Brain pericyte (primary cell): ENCODE measurements around the gene TRNT1.

Source experiments
- DNase-seq: peaks from one replicate; pipeline ENCODE4 v3.0.0-alpha.2; 2012; ENCODE audit warnings: low read depth, low spot score

Gene TRNT1

GRCh38 chr3:3110749-3111361 is 15.9 kb upstream of the TRNT1 start:
- no peak for DNase-seq

GRCh38 chr3:3113042-3113709 is 13.6 kb upstream of the TRNT1 start:
- no peak for DNase-seq

- DNase-seq = no peak
Observed at GRCh38 chr3:3117651-3118050, 9.1 kb upstream of the TRNT1 start.

DNA sequence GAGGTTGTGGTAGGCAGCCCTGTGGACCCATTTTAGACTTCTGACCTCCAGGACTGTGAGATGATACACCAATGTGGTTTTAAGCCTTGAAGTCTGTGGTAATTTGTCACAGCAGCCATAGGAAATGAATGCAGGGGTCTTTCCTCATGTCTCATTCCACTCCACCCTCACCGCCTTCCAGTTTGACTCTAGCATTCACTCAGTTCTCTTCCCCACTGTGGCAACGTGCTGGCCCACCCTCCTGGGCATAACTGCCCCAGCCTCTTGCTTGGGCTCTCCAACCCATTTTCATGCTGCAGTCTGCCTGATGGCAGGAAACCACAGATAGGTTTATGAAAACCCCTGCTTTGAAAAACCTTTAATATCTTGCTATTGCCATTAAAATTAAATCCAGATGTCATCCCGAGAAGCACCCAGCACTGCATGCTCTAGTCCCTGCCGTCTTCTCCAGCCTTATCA is 7.3 kb upstream of the TRNT1 start:
- no peak for DNase-seq

GRCh38 chr3:3125977-3126376 is 763 bp upstream of the TRNT1 start:
- DNase-seq = no peak

DNA sequence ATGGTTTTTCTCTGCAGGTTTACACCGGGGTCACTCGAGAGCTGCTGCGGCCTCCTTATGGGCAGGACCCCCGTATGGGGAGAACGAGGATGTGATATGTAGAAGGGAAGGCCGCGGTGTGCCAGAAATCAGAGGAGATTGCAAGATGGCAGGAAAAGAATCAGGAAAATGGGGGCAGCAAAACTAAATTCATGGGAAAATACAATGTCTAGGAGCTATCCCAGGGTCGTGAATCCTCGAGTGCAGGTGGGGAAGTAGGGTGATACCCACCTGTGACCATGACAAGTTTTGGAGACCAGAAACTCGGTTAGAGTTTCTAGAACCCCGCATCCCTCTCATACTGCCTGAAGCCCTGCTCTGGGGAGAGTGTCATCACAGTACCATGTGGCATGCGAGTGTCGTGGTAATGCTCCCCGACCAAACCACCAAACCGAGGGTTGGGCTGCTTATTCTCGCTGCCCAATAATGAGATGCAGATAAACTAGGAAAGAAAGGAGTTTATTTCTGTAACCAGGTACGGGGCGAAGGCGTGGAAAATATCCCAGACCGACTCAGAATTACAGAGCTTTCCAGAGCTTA is 781 bp downstream of the TRNT1 start:
- peak; percentile 7 for DNase-seq

- DNase-seq = no peak
Observed at GRCh38 chr3:3129579-3129978, 2.8 kb downstream of the TRNT1 start.

- DNase-seq = no peak
Observed at GRCh38 chr3:3133500-3133899, 6.8 kb downstream of the TRNT1 start.

GRCh38 chr3:3134750-3135448 is 8.2 kb downstream of the TRNT1 start:
- DNase-seq = no peak

- DNase-seq = no peak
Observed at GRCh38 chr3:3137526-3137925, 10.8 kb downstream of the TRNT1 start.

- DNase-seq = no peak
Observed at GRCh38 chr3:3141939-3142338, 15.2 kb downstream of the TRNT1 start.

DNA sequence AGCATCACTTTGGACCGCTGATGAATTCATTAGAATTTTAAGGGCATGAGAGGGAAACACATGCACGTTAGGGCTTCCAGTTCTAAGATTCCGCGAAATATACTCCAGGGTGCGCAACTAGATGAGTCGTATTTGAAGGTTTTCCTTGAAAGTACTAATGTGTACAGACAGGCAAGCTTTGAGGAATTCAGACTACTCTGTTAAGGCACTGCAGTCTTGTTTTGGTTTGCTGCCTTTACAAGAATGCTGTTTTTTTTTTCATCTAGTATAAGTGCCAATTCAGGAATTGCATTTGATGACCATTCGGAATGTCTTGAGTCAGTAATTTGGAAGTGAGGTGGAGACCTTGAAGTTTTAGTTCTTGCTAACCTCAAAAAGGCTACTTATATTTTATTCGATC is 19.1 kb downstream of the TRNT1 start:
- DNase-seq = no peak

GRCh38 chr3:3149560-3149959 is 22.8 kb downstream of the TRNT1 start:
- DNase-seq = no peak

- DNase-seq = no peak
Observed at GRCh38 chr3:3151513-3151912, 24.8 kb downstream of the TRNT1 start.

GRCh38 chr3:3154879-3155610 is 28.3 kb downstream of the TRNT1 start:
- no peak for DNase-seq

DNA sequence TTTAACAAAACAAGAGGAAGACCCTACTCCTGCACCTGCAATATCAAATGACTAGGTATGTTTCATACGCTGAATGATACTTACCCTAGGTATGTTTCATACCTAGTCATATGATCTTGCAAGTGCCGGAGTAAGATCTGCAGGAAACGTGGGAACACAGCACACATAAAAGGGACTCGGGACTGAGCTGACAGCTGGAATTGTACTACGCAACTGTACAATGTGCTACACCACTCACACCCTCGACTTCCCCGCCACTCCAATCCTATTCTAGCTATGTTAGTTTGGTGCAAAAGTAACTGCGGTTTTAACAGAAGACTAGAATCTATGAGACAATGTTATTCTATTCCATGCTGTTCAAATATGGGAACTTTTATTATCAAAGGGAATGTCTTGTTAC is 30.7 kb downstream of the TRNT1 start:
- DNase-seq = peak; percentile 4

- DNase-seq = no peak
Observed at GRCh38 chr3:3160826-3161225, 34.1 kb downstream of the TRNT1 start.

GRCh38 chr3:3165241-3165640 is 38.5 kb downstream of the TRNT1 start:
- no peak for DNase-seq

DNA sequence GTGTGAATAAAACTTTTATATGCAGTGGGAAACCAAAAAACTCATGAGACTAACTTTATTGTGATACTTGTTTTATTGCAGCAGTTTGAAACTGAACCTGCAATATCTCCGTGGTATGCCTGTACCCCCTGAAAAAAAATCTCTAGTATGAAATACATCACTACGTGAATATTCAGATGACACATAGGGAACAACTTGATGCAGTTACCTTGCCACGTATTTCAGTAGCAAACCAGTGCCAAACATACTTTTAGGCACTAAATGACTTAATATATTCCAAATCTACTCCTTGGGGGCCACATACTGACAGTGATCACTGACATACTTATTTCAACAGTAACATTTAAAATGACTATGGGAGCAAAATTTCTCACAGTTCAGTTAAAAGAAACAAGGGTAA is 38.9 kb downstream of the TRNT1 start:
- DNase-seq = no peak

DNA sequence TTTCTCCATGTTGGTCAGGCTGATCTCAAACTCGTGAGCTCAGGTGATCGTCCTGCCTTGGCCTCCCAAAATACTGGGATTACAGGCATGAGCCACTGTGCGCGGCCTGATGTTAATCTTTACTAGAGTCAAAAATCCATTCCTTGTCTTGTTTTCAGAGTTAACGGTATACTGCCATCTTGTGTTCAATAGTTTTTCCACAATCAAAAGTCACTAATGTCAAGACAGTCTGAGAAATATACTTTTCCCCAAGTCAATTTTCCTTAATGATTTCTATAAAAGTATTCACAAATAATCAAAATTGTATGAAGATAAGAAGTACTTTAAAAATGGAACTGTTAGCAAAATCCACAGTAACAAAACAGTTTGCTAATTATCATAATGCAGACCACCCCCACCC is 44.3 kb downstream of the TRNT1 start:
- peak; percentile 4 for DNase-seq

GRCh38 chr3:3172627-3173026 is 45.9 kb downstream of the TRNT1 start:
- DNase-seq = no peak
